GM12878 (cell line): ENCODE results near the gene CCN6. TPM values are rescaled to one million over a fixed set of nuclear protein-coding genes. Genes with fewer than 3 reads are reported as not detected.
"Not testable (repeated sequence)": the region's sequence is repeated elsewhere in the genome, so short reads cannot be mapped to it uniquely, and the experiment has no call there.

Experiments
- ATAC-seq: fragments of 200-7000 bp; cut with Tn5 transposase; 3 replicates; pipeline ENCODE4 v1.9.1; 2020; ENCODE audit warnings: mild to moderate bottlenecking, moderate library complexity
- BruUV-seq: library from RNA; stranded (reverse); fragments of 400-500 nt; replicated peaks from 2 replicates; lab custom pipeline; 2021; lab: Mats Ljungman, UMichigan
- CTCF ChIA-PET: fragments of 300-600 bp; sonication (Branson Sonifier 250); formaldehyde crosslinking; extraction: SDS; loops from one replicate; lab custom pipeline; 2021; ENCODE audit warnings: inconsistent platforms; lab: Yijun Ruan, JAX
- POLR2A ChIA-PET: fragments of 350-600 bp; formaldehyde crosslinking; extraction: SDS; loops from one replicate; lab custom pipeline; 2021; ENCODE audit warnings: inconsistent platforms; lab: Charles Lee
- RAD21 ChIA-PET: fragments of 300-600 bp; sonication (Branson Sonifier 250); formaldehyde crosslinking; loops from one replicate; lab custom pipeline; 2023; ENCODE audit warnings: antibody characterized with exemption; ENCODE audit not compliant: unreplicated experiment; lab: Charles Lee
- SMC1A ChIA-PET: fragments of 300-600 bp; sonication (Branson Sonifier 250); formaldehyde crosslinking; loops from one replicate; lab custom pipeline; 2023; ENCODE audit not compliant: unreplicated experiment, uncharacterized antibody; lab: Charles Lee
- DNase-seq: peaks from one replicate; pipeline ENCODE4 v3.0.0-alpha.2; 2011; ENCODE audit warnings: low read depth, low spot score
- FAIRE-seq: peaks from 3 replicates; lab custom pipeline; 2011; peaks lifted over from hg19 to GRCh38; lab: Jason Lieb, UNC
- H2AFZ ChIP-seq: 2 replicates; pipeline ENCODE4 v1.6.0; 2011; ENCODE audit warnings: low read depth, low read length, control low read depth; ENCODE audit not compliant: control insufficient read depth
- H3K27ac ChIP-seq: 2 replicates; pipeline ENCODE4 v1.5.1; 2011; ENCODE audit warnings: control low read depth; ENCODE audit not compliant: control insufficient read depth, insufficient read depth
- H3K27me3 ChIP-seq, 2 experiments: replicated peaks in 1 of 2; 2 replicates each; pipeline versions ENCODE4 v1.6.0 to v1.6.1; 2011; ENCODE audit warnings: low read length in 1 of 2; ENCODE audit not compliant: control insufficient read depth in 2 of 2, insufficient read depth in 2 of 2
- H3K36me3 ChIP-seq, 2 experiments: 2 replicates each; pipeline ENCODE4 v1.5.1; 2011; ENCODE audit warnings: low read length in 1 of 2; ENCODE audit not compliant: control insufficient read depth in 2 of 2, insufficient read depth in 2 of 2
- H3K4me1 ChIP-seq: 2 replicates; pipeline ENCODE4 v1.6.1; 2011; ENCODE audit warnings: mild to moderate bottlenecking, low read length, moderate library complexity, mixed read lengths; ENCODE audit not compliant: control insufficient read depth, insufficient read depth
- H3K4me2 ChIP-seq: 2 replicates; pipeline ENCODE4 v1.6.0; 2011; ENCODE audit warnings: control low read depth; ENCODE audit not compliant: control insufficient read depth, insufficient read depth
- H3K4me3 ChIP-seq: fragments of 200-600 bp; sonication (generic); 2 replicates; pipeline ENCODE4 v1.5.1; 2016
- H3K79me2 ChIP-seq: 2 replicates; pipeline ENCODE4 v1.6.0; 2011; ENCODE audit warnings: low read length; ENCODE audit not compliant: control insufficient read depth, insufficient read depth
- H3K9ac ChIP-seq: 2 replicates; pipeline ENCODE4 v1.8.0; 2011; ENCODE audit warnings: low read length, control low read depth, mixed read lengths; ENCODE audit not compliant: control insufficient read depth, insufficient read depth
- H3K9me3 ChIP-seq: replicated peaks from 3 replicates; pipeline ENCODE4 v1.5.1; 2011; ENCODE audit warnings: mild to moderate bottlenecking, low read length; ENCODE audit not compliant: control insufficient read depth, insufficient read depth
- H4K20me1 ChIP-seq: 2 replicates; pipeline ENCODE4 v1.6.0; 2011; ENCODE audit not compliant: control insufficient read depth, insufficient read depth
- BCLAF1 ChIP-seq: fragments of 450-650 bp; IDR thresholded peaks from 2 replicates; pipeline ENCODE4 v1.6.1; 2017; ENCODE audit warnings: antibody characterized with exemption, mild to moderate bottlenecking, moderate library complexity
- CTCF ChIP-seq, 3 experiments: IDR thresholded peaks in 2 of 3; conservative IDR thresholded peaks in 1 of 3; 2 replicates each; pipeline ENCODE4 v1.5.1; 2011; ENCODE audit warnings: low read depth in 3 of 3, low read length in 3 of 3, mild to moderate bottlenecking in 3 of 3, control low read depth in 2 of 3, moderate library complexity in 2 of 3, inconsistent platforms in 1 of 3, mixed read lengths in 1 of 3; ENCODE audit not compliant: control insufficient read depth in 2 of 3, insufficient read depth in 1 of 3; ENCODE audit errors: extremely low read depth in 1 of 3
- FOXM1 ChIP-seq: IDR thresholded peaks from 2 replicates; pipeline ENCODE4 v1.6.1; 2012; ENCODE audit warnings: low read depth, mild to moderate bottlenecking, inconsistent platforms, low read length, moderate library complexity
- JUND ChIP-seq: IDR thresholded peaks from 2 replicates; pipeline ENCODE4 v1.6.1; 2012; ENCODE audit warnings: low read depth, mild to moderate bottlenecking, low read length, improper control_type of control experiment, moderate library complexity
- ZNF384 ChIP-seq: IDR thresholded peaks from 2 replicates; pipeline ENCODE4 v1.6.1; 2012; ENCODE audit warnings: low read depth, mild to moderate bottlenecking, low read length, improper control_type of control experiment, borderline replicate concordance
- WGBS: methylation state at CpG from one replicate; pipeline ENCODE4 v1.1.6; 2016; ENCODE audit warnings: low lambda C conversion rate; ENCODE audit not compliant: insufficient replicate concordance, insufficient coverage; ENCODE audit errors: missing lambda C conversion rate; 5-methylcytosine and 5-hydroxymethylcytosine counted together
- in situ Hi-C: fragments of 300-500 bp; cut with MboI; formaldehyde crosslinking; loops from 9 replicates; pipeline ENCODE4 v1.14.3; 2018; ENCODE audit warnings: mixed read lengths
- intact Hi-C: fragments of 100-400 bp; cut with micrococcal nuclease; formaldehyde crosslinking; loops from one replicate; pipeline ENCODE4 v1.14.2; 2022; ENCODE audit not compliant: unreplicated experiment
- polyA plus RNA-seq, 11 experiments: library from polyadenylated mRNA; depleted of rRNA in 4 of 11; unstranded in 6 of 11; stranded (reverse) in 5 of 11; fragments of >200 nt; fragmentation: Nextera tagmentation in 4 of 11; fragmentation: Illumina TruSeq in 1 of 11; extraction: Ambion mirVana in 4 of 11; extraction: Trizol in 1 of 11; gene quantifications; 1 replicate in 1 of 11; 2 replicates in 10 of 11; pipeline versions ENCODE4 v1.2.1 to v1.2.3, GENCODE V29; 2011 to 2016; ENCODE audit warnings: inconsistent platforms in 2 of 11, missing spikeins in 2 of 11, low read depth in 1 of 11
- total RNA-seq, 4 experiments: library from RNA; depleted of rRNA in 3 of 4; stranded (reverse); fragments of >200 nt in 3 of 4; fragmentation: Illumina TruSeq in 1 of 4; extraction: Trizol in 1 of 4; gene quantifications; 2 replicates each; pipeline versions ENCODE4 v1.2.1 to v1.2.3, GENCODE V29; 2013 to 2021

CCN6 gene
- total and polyA plus RNA-seq, 10 of the 15 experiments (the other 5 are each of a cell fraction or from before 2014, with no cell fraction given) = 0.05 to 0.24 (median 0.19) TPM; not detected in 5

- TF ChIP-seq BCLAF1 (no peak), JUND (no peak), ZNF384 (no peak), FOXM1 (no peak), CTCF (IDR thresholded peaks at IDR 0.05 in 2 of 3, conservative IDR thresholded peaks at IDR 0.05 in 1 of 3; ENCODE audit: control insufficient read depth in 2 of 3, extremely low read depth in 1 of 3, insufficient read depth in 1 of 3, low read depth in 3 of 3, low read length in 3 of 3) (no peak)
- TF ChIP-seq, all 136 proteins: peak for 0
Observed at GRCh38 chr6:112044856-112045255, 9.0 kb upstream of the CCN6 start (continued).

GRCh38 chr6:112047523-112047922, 6.4 kb upstream of the CCN6 start:
- H3K9me3 ChIP-seq, H3K4me3 ChIP-seq, H3K4me2 ChIP-seq, H3K27me3 ChIP-seq, CTCF ChIA-PET, intact Hi-C loops, ATAC-seq, DNase-seq, H3K36me3 ChIP-seq, H3K9ac ChIP-seq, H2AFZ ChIP-seq, RAD21 ChIA-PET, H3K27ac ChIP-seq, BruUV-seq, H3K4me1 ChIP-seq, H3K79me2 ChIP-seq, H4K20me1 ChIP-seq, POLR2A ChIA-PET, FAIRE-seq: not testable (repeated sequence)
- 73% methylated on average over 25 of the region's 25 CpGs for WGBS
- in situ Hi-C loops = loop anchor here (5.0 kb wide), 1 partner anchor 795 kb away; no protein-coding TSS in a partner anchor
- SMC1A ChIA-PET = interaction anchor here (1.1 kb wide), 1 partner anchor 13 kb away, joined by 3 read pairs; no protein-coding TSS in a partner anchor
